Panc1 (cell line): ENCODE results near the gene RIMKLB.

Experiments
- POLR2AphosphoS5 ChIP-seq: IDR thresholded peaks from 2 replicates; pipeline ENCODE4 v1.6.1; 2012; ENCODE audit warnings: mild to moderate bottlenecking, low read depth, low read length, moderate library complexity
- REST ChIP-seq, 2 experiments: IDR thresholded peaks; 2 replicates each; pipeline ENCODE4 v1.6.1; 2011 to 2012; ENCODE audit warnings: low read depth in 2 of 2, control low read depth in 1 of 2, low read length in 1 of 2, mild to moderate bottlenecking in 1 of 2, moderate library complexity in 1 of 2; ENCODE audit not compliant: insufficient read depth in 1 of 2
- TCF7L2 ChIP-seq: IDR thresholded peaks from 2 replicates; pipeline ENCODE4 v1.6.1; 2011; ENCODE audit warnings: mild to moderate bottlenecking, low read depth, low read length, inconsistent platforms
- TF ChIP-seq, protein P1 (sequence below): fragments of 450-650 bp; IDR thresholded peaks from 2 replicates; pipeline ENCODE4 v1.5.1; 2017; ENCODE audit warnings: mild to moderate bottlenecking

- TF ChIP-seq, protein P1, sequence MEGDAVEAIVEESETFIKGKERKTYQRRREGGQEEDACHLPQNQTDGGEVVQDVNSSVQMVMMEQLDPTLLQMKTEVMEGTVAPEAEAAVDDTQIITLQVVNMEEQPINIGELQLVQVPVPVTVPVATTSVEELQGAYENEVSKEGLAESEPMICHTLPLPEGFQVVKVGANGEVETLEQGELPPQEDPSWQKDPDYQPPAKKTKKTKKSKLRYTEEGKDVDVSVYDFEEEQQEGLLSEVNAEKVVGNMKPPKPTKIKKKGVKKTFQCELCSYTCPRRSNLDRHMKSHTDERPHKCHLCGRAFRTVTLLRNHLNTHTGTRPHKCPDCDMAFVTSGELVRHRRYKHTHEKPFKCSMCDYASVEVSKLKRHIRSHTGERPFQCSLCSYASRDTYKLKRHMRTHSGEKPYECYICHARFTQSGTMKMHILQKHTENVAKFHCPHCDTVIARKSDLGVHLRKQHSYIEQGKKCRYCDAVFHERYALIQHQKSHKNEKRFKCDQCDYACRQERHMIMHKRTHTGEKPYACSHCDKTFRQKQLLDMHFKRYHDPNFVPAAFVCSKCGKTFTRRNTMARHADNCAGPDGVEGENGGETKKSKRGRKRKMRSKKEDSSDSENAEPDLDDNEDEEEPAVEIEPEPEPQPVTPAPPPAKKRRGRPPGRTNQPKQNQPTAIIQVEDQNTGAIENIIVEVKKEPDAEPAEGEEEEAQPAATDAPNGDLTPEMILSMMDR = no peak
- TF ChIP-seq REST (IDR thresholded peaks at IDR 0.05; ENCODE audit: insufficient read depth in 1 of 2, low read depth in 2 of 2, low read length in 1 of 2) (no peak), POLR2AphosphoS5 (no peak), TCF7L2 (no peak)
Measured at GRCh38 chr12:8771072-8771471, 73.3 kb downstream of the RIMKLB start.
